ENCODE measurements around the gene KIAA0586.

The KIAA0586 gene

GRCh38 chr14:58598028-58598803, 170.7 kb downstream of the KIAA0586 start:
- no peak for DNase-seq (ENCODE audit: low spot score)

- DNase-seq (ENCODE audit: low spot score) = no peak
Measured at GRCh38 chr14:58598804-58599525, 171.4 kb downstream of the KIAA0586 start.

DNA sequence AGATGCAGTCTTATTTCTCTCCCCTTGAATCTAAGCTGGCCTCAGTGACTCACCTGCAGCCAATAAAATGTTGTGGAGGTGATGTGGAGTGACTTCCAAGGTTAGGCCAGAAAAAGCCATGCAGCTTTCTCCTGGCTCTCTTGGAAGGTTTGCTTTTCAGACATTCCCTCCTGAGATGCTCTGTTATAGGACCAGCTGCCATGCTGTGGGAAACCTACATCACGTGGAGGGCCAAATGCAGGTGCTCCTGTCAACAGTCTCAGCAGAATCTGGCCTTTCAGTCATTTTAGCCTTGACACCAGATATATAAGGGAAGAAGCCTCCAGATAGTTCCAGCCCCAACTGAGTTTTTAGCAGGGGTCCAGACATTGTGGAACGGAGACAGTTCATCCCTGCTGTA, 172.2 kb downstream of the KIAA0586 start:
- no peak for DNase-seq (ENCODE audit: low spot score)
